MCF 10A (cell line): ENCODE results near the gene GABRG2. TPM values are rescaled to one million over a fixed set of nuclear protein-coding genes. Genes with fewer than 3 reads are reported as not detected.

ENCODE experiments used
- BruUV-seq: library from RNA; stranded (reverse); fragments of 400-500 nt; replicated peaks from 2 replicates; lab custom pipeline; 2021; lab: Mats Ljungman, UMichigan
- CTCF ChIA-PET: fragments of 300-600 bp; sonication (Branson Sonifier 250); formaldehyde crosslinking; extraction: SDS; loops from one replicate; lab custom pipeline; 2021; ENCODE audit warnings: antibody characterized with exemption, inconsistent platforms; lab: Yijun Ruan, JAX
- POLR2A ChIA-PET: fragments of 300-600, 350-650 bp; sonication (Branson Sonifier 250); formaldehyde crosslinking; extraction: SDS; loops from one replicate; lab custom pipeline; 2020; ENCODE audit warnings: antibody characterized with exemption, inconsistent platforms; lab: Yijun Ruan, JAX
- DNase-seq: peaks from one replicate; pipeline ENCODE4 v3.0.0-alpha.2; 2018; ENCODE audit not compliant: unreplicated experiment
- H3K27ac Mint-ChIP-seq: one replicate; pipeline ENCODE4 v1.8.0; 2022; ENCODE audit warnings: mild to moderate bottlenecking, low read depth, mixed read lengths; ENCODE audit not compliant: unreplicated experiment
- H3K27me3 Mint-ChIP-seq: one replicate; pipeline ENCODE4 v1.8.0; 2022; ENCODE audit warnings: mixed read lengths; ENCODE audit not compliant: insufficient read depth, unreplicated experiment
- H3K36me3 Mint-ChIP-seq: one replicate; pipeline ENCODE4 v1.8.0; 2022; ENCODE audit warnings: mild to moderate bottlenecking, moderate library complexity, mixed read lengths; ENCODE audit not compliant: insufficient read depth, unreplicated experiment
- H3K4me1 Mint-ChIP-seq: one replicate; pipeline ENCODE4 v1.8.0; 2022; ENCODE audit warnings: mixed read lengths; ENCODE audit not compliant: insufficient read depth, unreplicated experiment
- H3K4me3 Mint-ChIP-seq: one replicate; pipeline ENCODE4 v1.8.0; 2022; ENCODE audit warnings: mild to moderate bottlenecking, moderate library complexity, mixed read lengths; ENCODE audit not compliant: unreplicated experiment
- H3K9me3 Mint-ChIP-seq: one replicate; pipeline ENCODE4 v1.8.0; 2022; ENCODE audit warnings: mixed read lengths; ENCODE audit not compliant: unreplicated experiment
- CTCF ChIP-seq: fragments of 200-600 bp; IDR thresholded peaks from one replicate; pipeline ENCODE4 v1.8.0; 2022; ENCODE audit warnings: antibody characterized with exemption, mild to moderate bottlenecking; ENCODE audit not compliant: unreplicated experiment
- intact Hi-C: fragments of 100-400 bp; cut with micrococcal nuclease; formaldehyde crosslinking; loops from 2 replicates; pipeline ENCODE4 v1.14.1; 2022
- total RNA-seq: library from RNA; stranded (reverse); gene quantifications from 2 replicates; pipeline ENCODE4 v1.2.3, GENCODE V29; 2022

GABRG2 gene
- total RNA-seq, 1 experiment from 2014 or later = not detected

GRCh38 chr5:162107591-162107990, 40.0 kb downstream of the GABRG2 start:
- H3K27me3 Mint-ChIP-seq = no peaks in the 10 kb centered on the region
- TF ChIP-seq CTCF = no peak
- peaks cover 1% of the 10 kb centered on the region for H3K36me3 Mint-ChIP-seq
- CTCF ChIA-PET = interaction anchor here (0.6 to 1.2 kb wide), 2 partner anchors 10 to 60 kb away, joined by 3 to 5 read pairs; no protein-coding TSS in a partner anchor
- H3K4me3 Mint-ChIP-seq = no peak overlapping the region
- POLR2A ChIA-PET = interaction anchor here (0.7 to 0.9 kb wide), 2 partner anchors 22 to 1689 kb away, joined by 3 read pairs; partner anchors contain the start of gene SLU7
- intact Hi-C loops = no loop called here
- BruUV-seq = no TSS peak
- H3K4me1 Mint-ChIP-seq = no peaks in the 10 kb centered on the region
- DNase-seq = no peak
- H3K9me3 Mint-ChIP-seq = no peaks in the 10 kb centered on the region
- H3K27ac Mint-ChIP-seq = no peak overlapping the region

GRCh38 chr5:162119801-162120200, 52.2 kb downstream of the GABRG2 start:
- Mint-ChIP-seq H3K9me3 (no peaks in the 10 kb centered on the region), H3K27ac (no peak overlapping the region), H3K27me3 (no peaks in the 10 kb centered on the region), H3K4me3 (no peak overlapping the region), H3K36me3 (no peaks in the 10 kb centered on the region), H3K4me1 (no peaks in the 10 kb centered on the region)
- intact Hi-C loops = no loop called here
- TF ChIP-seq CTCF = no peak
- no peak for DNase-seq
- POLR2A ChIA-PET = interaction anchor here (0.8 kb wide), 1 partner anchor 17 kb away, joined by 7 read pairs; no protein-coding TSS in a partner anchor
- CTCF ChIA-PET = interaction anchor here (0.6 to 0.7 kb wide), 3 partner anchors 10 to 1072 kb away, joined by 3 to 5 read pairs (median 3); no protein-coding TSS in a partner anchor
- no TSS peak for BruUV-seq

- POLR2A ChIA-PET = no interaction called here
- H3K4me3 Mint-ChIP-seq = no peak overlapping the region
- DNase-seq = peak; percentile 14
- TF ChIP-seq CTCF = no peak
- CTCF ChIA-PET = no interaction called here
- H3K36me3 Mint-ChIP-seq = no peaks in the 10 kb centered on the region
- H3K27me3 Mint-ChIP-seq = peaks cover 11% of the 10 kb centered on the region
- H3K27ac Mint-ChIP-seq = no peak overlapping the region
- no peaks in the 10 kb centered on the region for H3K9me3 Mint-ChIP-seq
- intact Hi-C loops = no loop called here
- BruUV-seq = no TSS peak
- H3K4me1 Mint-ChIP-seq = peaks cover 9% of the 10 kb centered on the region
Observed at GRCh38 chr5:162128117-162128516, 60.5 kb downstream of the GABRG2 start.

GRCh38 chr5:162132348-162132747, 64.8 kb downstream of the GABRG2 start:
- Mint-ChIP-seq H3K36me3 (no peaks in the 10 kb centered on the region), H3K27me3 (peaks cover 16% of the 10 kb centered on the region), H3K9me3 (no peaks in the 10 kb centered on the region), H3K27ac (no peak overlapping the region), H3K4me3 (no peak overlapping the region), H3K4me1 (peaks cover 9% of the 10 kb centered on the region)
- POLR2A ChIA-PET = no interaction called here
- DNase-seq = no peak
- BruUV-seq = no TSS peak
- intact Hi-C loops = no loop called here
- no peak for TF ChIP-seq CTCF
- CTCF ChIA-PET = no interaction called here
